IMR-90 (cell line): ENCODE results near the gene MAGEA8. TPM values are rescaled to one million over a fixed set of nuclear protein-coding genes. Genes with fewer than 3 reads are reported as not detected.
"Not testable (repeated sequence)": the region's sequence is repeated elsewhere in the genome, so short reads cannot be mapped to it uniquely, and the experiment has no call there.

Experiments used
- ATAC-seq: fragments of 200-7000 bp; cut with Tn5 transposase; 2 replicates; pipeline ENCODE4 v1.9.1; 2020; ENCODE audit warnings: low read depth, mild to moderate bottlenecking, moderate library complexity
- BruUV-seq: library from RNA; stranded (reverse); fragments of 400-500 nt; replicated peaks from 2 replicates; lab custom pipeline; 2021; lab: Mats Ljungman, UMichigan
- CTCF ChIA-PET: fragments of 300-600 bp; formaldehyde crosslinking; extraction: SDS; loops from one replicate; lab custom pipeline; 2021; ENCODE audit warnings: antibody characterized with exemption; lab: Yijun Ruan, JAX
- POLR2A ChIA-PET: fragments of 300-600 bp; sonication (Branson Sonifier 250); formaldehyde crosslinking; loops from one replicate; lab custom pipeline; 2022; ENCODE audit warnings: antibody characterized with exemption; ENCODE audit not compliant: unreplicated experiment; lab: Charles Lee
- DNase-seq: peaks from one replicate; pipeline ENCODE4 v3.0.0; 2013
- H2AFZ ChIP-seq: replicated peaks from 2 replicates; pipeline ENCODE3; 2013; ENCODE audit warnings: low read length, mild to moderate bottlenecking; ENCODE audit not compliant: poor library complexity
- H2AK5ac ChIP-seq: 2 replicates; pipeline ENCODE4 v1.6.1; 2013; ENCODE audit warnings: low read depth, low read length, inconsistent platforms
- H2AK9ac ChIP-seq: replicated peaks from 2 replicates; pipeline ENCODE3; 2013; ENCODE audit warnings: mild to moderate bottlenecking, low read depth, low read length, moderate library complexity; ENCODE audit not compliant: poor library complexity
- H2BK120ac ChIP-seq: 2 replicates; pipeline ENCODE4 v1.6.1; 2013; ENCODE audit warnings: low read depth, low read length, inconsistent platforms
- H2BK15ac ChIP-seq: 3 replicates; pipeline ENCODE4 v1.6.1; 2013; ENCODE audit warnings: low read depth, low read length, inconsistent platforms
- H2BK20ac ChIP-seq: 2 replicates; pipeline ENCODE4 v1.6.1; 2013; ENCODE audit warnings: low read depth, mild to moderate bottlenecking, inconsistent platforms, low read length, moderate library complexity
- H2BK5ac ChIP-seq: 2 replicates; pipeline ENCODE4 v1.6.1; 2013; ENCODE audit warnings: mild to moderate bottlenecking, low read depth, low read length, inconsistent platforms; ENCODE audit not compliant: poor library complexity, severe bottlenecking
- H3K14ac ChIP-seq: replicated peaks from 2 replicates; pipeline ENCODE4 v1.6.1; 2013; ENCODE audit warnings: low read depth, low read length, inconsistent platforms
- H3K18ac ChIP-seq: 2 replicates; pipeline ENCODE4 v1.6.1; 2013; ENCODE audit warnings: low read depth, low read length, control low read depth
- H3K23ac ChIP-seq: 2 replicates; pipeline ENCODE4 v1.6.1; 2013; ENCODE audit warnings: low read depth, low read length, inconsistent platforms
- H3K27ac ChIP-seq: 2 replicates; pipeline ENCODE4 v1.5.1; 2013; ENCODE audit warnings: mild to moderate bottlenecking, control low read depth, low read length; ENCODE audit not compliant: insufficient read depth
- H3K27me3 ChIP-seq: 2 replicates; pipeline ENCODE4 v1.6.1; 2013; ENCODE audit warnings: low read length; ENCODE audit not compliant: control insufficient read depth, insufficient read depth
- H3K36me3 ChIP-seq: 2 replicates; pipeline ENCODE4 v1.6.1; 2013; ENCODE audit warnings: low read length, mixed read lengths; ENCODE audit not compliant: control insufficient read depth, insufficient read depth
- H3K4ac ChIP-seq: 2 replicates; pipeline ENCODE4 v1.6.1; 2013; ENCODE audit warnings: low read depth, low read length, inconsistent platforms
- H3K4me1 ChIP-seq: 2 replicates; pipeline ENCODE4 v1.6.1; 2013; ENCODE audit warnings: low read length, mixed read lengths; ENCODE audit not compliant: control insufficient read depth, insufficient read depth
- H3K4me2 ChIP-seq: 2 replicates; pipeline ENCODE4 v1.6.1; 2013; ENCODE audit warnings: low read depth, mild to moderate bottlenecking, control low read depth, low read length, moderate library complexity
- H3K4me3 ChIP-seq: 2 replicates; pipeline ENCODE4 v1.5.1; 2013; ENCODE audit warnings: low read depth, mild to moderate bottlenecking, control low read depth, low read length, moderate library complexity; ENCODE audit not compliant: insufficient read depth
- H3K56ac ChIP-seq: 2 replicates; pipeline ENCODE4 v1.6.1; 2013; ENCODE audit warnings: low read length, inconsistent platforms; ENCODE audit not compliant: insufficient read depth; ENCODE audit errors: extremely low read depth
- H3K79me1 ChIP-seq, 2 experiments: 2 replicates each; pipeline ENCODE4 v1.6.1; 2013; ENCODE audit warnings: low read length in 2 of 2, inconsistent platforms in 1 of 2, low read depth in 1 of 2
- H3K9ac ChIP-seq: 2 replicates; pipeline ENCODE4 v1.6.1; 2013; ENCODE audit warnings: low read depth, low read length, control low read depth
- H3K9me1 ChIP-seq: 2 replicates; pipeline ENCODE4 v1.6.1; 2013; ENCODE audit warnings: low read length, inconsistent platforms; ENCODE audit not compliant: insufficient read depth
- H3K9me3 ChIP-seq: 2 replicates; pipeline ENCODE4 v1.6.1; 2013; ENCODE audit warnings: low read length; ENCODE audit not compliant: control insufficient read depth, insufficient read depth
- H4K20me1 ChIP-seq: 2 replicates; pipeline ENCODE4 v1.6.1; 2013; ENCODE audit warnings: low read length, inconsistent platforms; ENCODE audit not compliant: insufficient read depth
- H4K5ac ChIP-seq: 2 replicates; pipeline ENCODE4 v1.6.1; 2013; ENCODE audit warnings: mild to moderate bottlenecking, low read depth, low read length, control low read depth
- H4K8ac ChIP-seq, 2 experiments: 2 replicates each; pipeline ENCODE4 v1.6.1; 2013; ENCODE audit warnings: low read depth in 2 of 2, low read length in 2 of 2, control low read depth in 1 of 2, inconsistent platforms in 1 of 2
- H4K91ac ChIP-seq: 2 replicates; pipeline ENCODE4 v1.6.1; 2013; ENCODE audit warnings: low read depth, low read length, inconsistent platforms; ENCODE audit not compliant: insufficient read depth
- CHD1 ChIP-seq: IDR thresholded peaks from 2 replicates; pipeline ENCODE4 v1.6.1; 2012; ENCODE audit warnings: low read depth, low read length, improper control_type of control experiment
- ELK1 ChIP-seq: fragments of 150-350 bp; IDR thresholded peaks from 2 replicates; pipeline ENCODE4 v1.6.1; 2016; ENCODE audit warnings: low read depth, mild to moderate bottlenecking, low read length, moderate library complexity, borderline replicate concordance
- MAFK ChIP-seq: IDR thresholded peaks from 2 replicates; pipeline ENCODE4 v1.6.1; 2012; ENCODE audit warnings: low read depth, low read length, improper control_type of control experiment
- MXI1 ChIP-seq: IDR thresholded peaks from 2 replicates; pipeline ENCODE4 v1.6.1; 2012; ENCODE audit warnings: low read depth, mild to moderate bottlenecking, low read length, moderate library complexity, borderline replicate concordance
- RAD21 ChIP-seq: IDR thresholded peaks from 2 replicates; pipeline ENCODE4 v1.6.1; 2012; ENCODE audit warnings: low read length, improper control_type of control experiment
- RFX5 ChIP-seq: IDR thresholded peaks from 2 replicates; pipeline ENCODE4 v1.8.0; 2012; ENCODE audit warnings: low read depth, mild to moderate bottlenecking, low read length, moderate library complexity
- USF2 ChIP-seq: fragments of 150-350 bp; IDR thresholded peaks from 2 replicates; pipeline ENCODE4 v1.6.1; 2017; ENCODE audit warnings: mild to moderate bottlenecking, antibody characterized with exemption, low read length, low read depth
- WGBS, 2 experiments: methylation state at CpG; one replicate each; pipeline versions ENCODE4 v1.1.5 to v1.1.7; 2013; ENCODE audit warnings: missing lambda C conversion rate in 2 of 2; ENCODE audit not compliant: insufficient read length in 1 of 2; ENCODE audit errors: extremely low coverage in 2 of 2; 5-methylcytosine and 5-hydroxymethylcytosine counted together
- dilution Hi-C: fragments of 300-500 bp; cut with HindIII; formaldehyde crosslinking; loops from one replicate; pipeline ENCODE4 v1.14.3; 2018; ENCODE audit warnings: low sequenced_read_pairs; ENCODE audit not compliant: unreplicated experiment
- in situ Hi-C: fragments of 300-500 bp; cut with MboI; formaldehyde crosslinking; loops from 3 replicates; pipeline ENCODE4 v1.14.3; 2019; ENCODE audit warnings: low sequenced_read_pairs, inconsistent platforms, mixed read lengths
- intact Hi-C: fragments of 100-400 bp; cut with micrococcal nuclease; formaldehyde crosslinking; loops from 2 replicates; pipeline ENCODE4 v1.10.0; 2022
- polyA plus RNA-seq, 3 experiments: library from polyadenylated mRNA; depleted of rRNA; stranded (reverse); fragments of >200 nt; gene quantifications; 2 replicates each; pipeline ENCODE4 v1.2.3, GENCODE V29; 2012; ENCODE audit warnings: low replicate concordance in 1 of 3
- total RNA-seq: library from RNA; depleted of rRNA; stranded (reverse); fragments of >200 nt; gene quantifications from 2 replicates; pipeline ENCODE4 v1.2.3, GENCODE V29; 2012

MAGEA8 gene
- total and polyA plus RNA-seq, 2 of the 4 experiments (the other 2 are of a cell fraction) = not detected

- Histone ChIP-seq H4K20me1 (no peaks in the 10 kb centered on the region), H3K79me1 (no peaks in the 10 kb centered on the region), H2BK120ac (no peak overlapping the region), H3K4ac (no peak overlapping the region), H3K23ac (no peak overlapping the region), H2AK5ac (no peak overlapping the region), H2BK5ac (no peak overlapping the region), H3K18ac (no peak overlapping the region), H3K36me3 (no peaks in the 10 kb centered on the region), H3K4me3 (no peak overlapping the region), H3K27me3 (no peaks in the 10 kb centered on the region), H3K9me3 (no peaks in the 10 kb centered on the region), H3K9ac (no peak overlapping the region), H4K91ac (no peak overlapping the region), H4K5ac (no peak overlapping the region), H3K27ac (no peak overlapping the region), H3K4me2 (no peak overlapping the region), H2BK20ac (no peak overlapping the region), H2BK15ac (no peak overlapping the region), H2AFZ (no peak overlapping the region), H3K14ac (no peak overlapping the region), H2AK9ac (no peak overlapping the region), H3K56ac (no peak overlapping the region), H4K8ac (no peak overlapping the region), H3K4me1 (no peaks in the 10 kb centered on the region), H3K9me1 (no peaks in the 10 kb centered on the region)
- no CpG with 5 or more reads among the region's 4 CpGs for WGBS, 2 experiments
- ATAC-seq = no peak
- in situ Hi-C loops = no loop called here
- CTCF ChIA-PET = no interaction called here
- intact Hi-C loops = no loop called here
- TF ChIP-seq MAFK = no peak
- TF ChIP-seq ELK1 = no peak
- no peak for TF ChIP-seq RFX5
- TF ChIP-seq CHD1 = no peak
- no peak for TF ChIP-seq MXI1
- no peak for TF ChIP-seq USF2
- no peak for TF ChIP-seq RAD21
- no peak for DNase-seq
- dilution Hi-C loops = no loop called here
- BruUV-seq = no TSS peak
- POLR2A ChIA-PET = no interaction called here
These were observed 3.3 kb upstream of the MAGEA8 start for GRCh38 chrX:149877636-149878035.

- in situ Hi-C loops, POLR2A ChIA-PET, H3K4me2 ChIP-seq, H2AK9ac ChIP-seq, H3K14ac ChIP-seq, ATAC-seq, H2BK5ac ChIP-seq, BruUV-seq, H2BK20ac ChIP-seq, DNase-seq, H2AFZ ChIP-seq, CTCF ChIA-PET, H4K20me1 ChIP-seq, H3K18ac ChIP-seq, H2BK120ac ChIP-seq, H3K9ac ChIP-seq, H3K27ac ChIP-seq, H3K4ac ChIP-seq, H3K56ac ChIP-seq, intact Hi-C loops, H4K5ac ChIP-seq, H3K4me3 ChIP-seq, H3K4me1 ChIP-seq, H3K79me1 ChIP-seq, H3K36me3 ChIP-seq, H3K23ac ChIP-seq, H2AK5ac ChIP-seq, H3K9me3 ChIP-seq, H3K9me1 ChIP-seq, H4K8ac ChIP-seq, H4K91ac ChIP-seq, H3K27me3 ChIP-seq, dilution Hi-C loops, H2BK15ac ChIP-seq: not testable (repeated sequence)
- no CpG with 5 or more reads among the region's 2 CpGs for WGBS, 2 experiments
These were observed 9.8 kb downstream of the MAGEA8 start for GRCh38 chrX:149890828-149891227.
